Esophagus squamous epithelium (tissue), 5 donors: ENCODE measurements around the gene TIE1. TPM values are rescaled to one million over a fixed set of nuclear protein-coding genes. Genes with fewer than 3 reads are reported as not detected.
A peak's percentile ranks its signal among the peaks of the same experiment; 100 is the strongest.

Experiments used
- DNase-seq: peaks from one replicate; lab custom pipeline; 2025; lab: John Stamatoyannopoulos, UW
- H3K27ac ChIP-seq, 4 donors: fragments of 200-600 bp; sonication (generic); one replicate each; pipeline ENCODE4 v1.5.1; 2016 to 2019; ENCODE audit warnings: mild to moderate bottlenecking in 1 of 4
- H3K27me3 ChIP-seq, 4 donors: fragments of 200-600 bp; sonication (generic); 1 replicate in 3 of 4; 2 replicates in 1 of 4; pipeline versions ENCODE4 v1.5.1 to v1.6.0; 2017 to 2021; ENCODE audit warnings: antibody characterized with exemption in 1 of 4
- H3K36me3 ChIP-seq, 3 donors: fragments of 200-600 bp; sonication (generic); one replicate each; pipeline ENCODE4 v1.5.1; 2016 to 2019
- H3K4me1 ChIP-seq, 3 donors: fragments of 200-600 bp; sonication (generic); one replicate each; pipeline ENCODE4 v1.5.1; 2017 to 2019
- H3K4me3 ChIP-seq, 4 donors: fragments of 200-600 bp; sonication (generic); 1 replicate in 3 of 4; 2 replicates in 1 of 4; pipeline ENCODE4 v1.5.1; 2016 to 2019; ENCODE audit warnings: mild to moderate bottlenecking in 2 of 4, moderate library complexity in 1 of 4
- H3K9me3 ChIP-seq, 3 donors: fragments of 200-600 bp; sonication (generic); one replicate each; pipeline ENCODE4 v1.5.1; 2016 to 2019
- POLR2A ChIP-seq, 4 donors: fragments of 450-650 bp; IDR thresholded peaks; one replicate each; pipeline ENCODE4 v1.6.1; 2017; ENCODE audit warnings: antibody characterized with exemption in 4 of 4, mild to moderate bottlenecking in 4 of 4, moderate library complexity in 3 of 4
- WGBS, 2 donors: methylation state at CpG; one replicate each; pipeline ENCODE4 v1.1.5; 2018; 5-methylcytosine and 5-hydroxymethylcytosine counted together
- intact Hi-C: fragments of 100-400 bp; cut with DNase I; formaldehyde crosslinking; loops from one replicate; pipeline ENCODE4 v1.15.0; 2022
- total RNA-seq, 4 donors: library from RNA; depleted of rRNA; stranded (reverse); fragments of >200 nt; gene quantifications; one replicate each; pipeline ENCODE4 v1.1.0, GENCODE V29; 2016
- TF ChIP-seq, protein P1 (sequence below), 6 experiments: fragments of 450-650 bp in 4 of 6; fragments of 200-600 bp in 2 of 6; sonication (generic) in 2 of 6; IDR thresholded peaks; one replicate each; pipeline ENCODE4 v1.5.1; 2016 to 2019; ENCODE audit warnings: antibody characterized with exemption in 6 of 6, mild to moderate bottlenecking in 4 of 6, moderate library complexity in 4 of 6
- donor health status: DM: yes; HTN: yes; CAD: no.

Gene TIE1
- total RNA-seq, 4 donors from 2014 or later: 3.1 to 16.6 (median 5.9) TPM

DNA sequence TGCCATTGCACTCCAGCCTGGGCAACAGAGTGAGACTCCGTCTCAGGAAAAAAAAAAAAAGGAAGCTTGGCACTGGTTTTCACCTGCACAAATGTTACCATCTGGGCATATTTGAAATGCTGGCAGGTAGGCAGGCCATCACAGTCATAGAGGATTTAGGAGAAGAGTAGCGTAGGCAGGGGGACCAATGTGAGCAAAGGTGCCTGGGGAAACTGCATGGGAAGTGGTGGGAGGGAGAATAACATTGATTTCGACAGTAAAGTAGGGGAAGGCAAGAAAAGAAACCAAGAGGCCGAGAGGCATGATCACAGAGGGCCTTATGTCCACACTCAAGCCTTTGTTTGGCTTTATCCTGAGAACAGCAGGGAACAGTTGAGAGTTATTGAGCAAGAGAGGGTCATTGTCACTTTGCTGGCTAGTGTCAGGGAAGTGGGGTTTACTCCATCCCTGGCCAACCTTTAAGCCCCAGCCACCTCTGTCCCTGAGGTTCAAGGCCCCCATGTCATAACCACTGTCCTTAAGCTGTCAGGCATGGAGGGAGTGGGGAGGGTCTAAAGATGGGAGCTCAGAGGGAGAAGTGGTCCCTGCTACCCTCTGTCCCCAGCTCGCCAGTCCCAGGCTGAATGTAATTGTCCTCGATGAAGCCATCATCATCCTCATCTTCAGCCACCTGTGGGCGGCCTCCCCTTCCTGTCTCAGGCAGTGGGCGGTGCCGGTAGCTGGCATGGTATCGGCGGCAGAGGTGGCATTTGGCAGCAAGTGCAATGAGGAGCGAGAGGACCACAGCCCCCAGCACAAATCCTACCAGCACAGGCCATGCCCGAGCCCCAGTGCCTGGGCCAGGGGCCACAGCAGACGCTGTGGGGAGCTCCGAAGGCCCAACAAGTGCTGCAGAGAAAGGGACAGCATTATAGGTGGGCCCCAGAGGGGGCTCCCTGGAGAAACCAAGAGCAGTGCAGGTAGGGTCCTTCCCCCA, 18.3 kb upstream of the TIE1 start:
- no peak overlapping the region for H3K4me3 ChIP-seq
- H3K9me3 ChIP-seq: no peaks in the 10 kb centered on the region
- peaks cover 0 to 21% (median 3%) of the 10 kb centered on the region in 3 donors for H3K4me1 ChIP-seq
- intact Hi-C loops: no loop called here
- DNase-seq: no peak
- H3K36me3 ChIP-seq: peaks cover 0 to 19% (median 0%) of the 10 kb centered on the region in 3 donors
- TF ChIP-seq, protein P1, sequence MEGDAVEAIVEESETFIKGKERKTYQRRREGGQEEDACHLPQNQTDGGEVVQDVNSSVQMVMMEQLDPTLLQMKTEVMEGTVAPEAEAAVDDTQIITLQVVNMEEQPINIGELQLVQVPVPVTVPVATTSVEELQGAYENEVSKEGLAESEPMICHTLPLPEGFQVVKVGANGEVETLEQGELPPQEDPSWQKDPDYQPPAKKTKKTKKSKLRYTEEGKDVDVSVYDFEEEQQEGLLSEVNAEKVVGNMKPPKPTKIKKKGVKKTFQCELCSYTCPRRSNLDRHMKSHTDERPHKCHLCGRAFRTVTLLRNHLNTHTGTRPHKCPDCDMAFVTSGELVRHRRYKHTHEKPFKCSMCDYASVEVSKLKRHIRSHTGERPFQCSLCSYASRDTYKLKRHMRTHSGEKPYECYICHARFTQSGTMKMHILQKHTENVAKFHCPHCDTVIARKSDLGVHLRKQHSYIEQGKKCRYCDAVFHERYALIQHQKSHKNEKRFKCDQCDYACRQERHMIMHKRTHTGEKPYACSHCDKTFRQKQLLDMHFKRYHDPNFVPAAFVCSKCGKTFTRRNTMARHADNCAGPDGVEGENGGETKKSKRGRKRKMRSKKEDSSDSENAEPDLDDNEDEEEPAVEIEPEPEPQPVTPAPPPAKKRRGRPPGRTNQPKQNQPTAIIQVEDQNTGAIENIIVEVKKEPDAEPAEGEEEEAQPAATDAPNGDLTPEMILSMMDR (IDR thresholded peaks at IDR 0.05): no peak
- no peak for TF ChIP-seq POLR2A (IDR thresholded peaks at IDR 0.05)
- H3K27me3 ChIP-seq: no peaks in the 10 kb centered on the region
- WGBS, 2 donors: 84 to 88% methylated on average over 4 of the region's 15 CpGs
- H3K27ac ChIP-seq: no peak overlapping the region

DNA sequence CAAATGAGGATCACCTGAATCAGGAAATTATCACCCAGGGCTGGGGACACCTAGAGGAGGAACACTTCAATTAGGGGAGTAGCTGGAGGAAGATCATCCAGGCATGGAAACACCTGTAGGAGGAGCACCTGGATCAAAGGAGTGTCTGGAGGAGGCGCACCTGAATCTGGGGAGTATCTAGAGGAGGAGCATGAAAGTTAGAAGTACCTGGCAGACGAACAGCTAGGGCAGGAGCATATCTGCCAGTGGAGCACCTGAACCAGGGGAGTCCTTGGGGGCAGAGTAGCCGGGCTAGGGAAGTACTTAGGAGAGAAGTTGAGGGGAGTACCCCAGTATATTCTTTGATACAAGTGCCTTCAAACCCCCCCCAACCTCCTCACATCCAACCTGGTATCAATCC, 16.7 kb upstream of the TIE1 start:
- Histone ChIP-seq H3K27me3 (no peaks in the 10 kb centered on the region), H3K27ac (peak overlapping the region in 1 of 4 donors; percentile 71), H3K4me1 (peaks cover 0 to 21% (median 3%) of the 10 kb centered on the region in 3 donors), H3K36me3 (peaks cover 0 to 19% (median 0%) of the 10 kb centered on the region in 3 donors), H3K4me3 (no peak overlapping the region), H3K9me3 (no peaks in the 10 kb centered on the region)
- DNase-seq: no peak
- intact Hi-C loops: no loop called here
- 70 to 88% methylated on average over 3 of the region's 3 CpGs for WGBS, 2 donors
- no peak for TF ChIP-seq POLR2A (IDR thresholded peaks at IDR 0.05)
- TF ChIP-seq, protein P1 (IDR thresholded peaks at IDR 0.05): peak in 1 of 6 experiments; percentile 27

DNA sequence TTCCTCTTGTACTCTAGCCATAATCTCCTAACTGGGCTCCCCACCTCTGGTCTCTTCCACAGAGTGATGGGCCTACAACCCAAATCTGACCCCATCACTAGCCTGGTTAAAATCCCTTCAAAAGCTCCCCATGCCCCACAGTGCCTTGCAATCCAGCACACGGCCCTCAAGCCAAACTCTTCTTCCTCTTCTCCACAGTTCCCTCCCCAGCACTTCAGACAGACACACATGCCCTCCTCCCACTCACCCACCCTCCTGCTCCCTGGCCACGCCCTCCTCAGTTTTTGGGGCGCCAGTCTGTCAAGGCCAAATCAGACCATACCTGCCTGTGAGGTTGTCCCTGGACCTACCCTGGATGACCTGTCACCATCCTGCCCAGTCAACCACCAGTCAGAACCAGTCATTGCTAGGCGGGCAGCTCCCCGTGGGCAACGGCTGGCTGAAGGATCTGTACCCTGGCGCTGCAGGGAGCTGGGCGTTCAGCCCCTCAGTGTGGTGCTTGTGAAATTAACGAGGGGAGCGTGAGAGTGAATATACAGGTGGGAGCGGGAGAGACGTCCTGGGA, 16.2 kb upstream of the TIE1 start:
- Histone ChIP-seq H3K27me3 (no peaks in the 10 kb centered on the region), H3K4me3 (peak overlapping the region; percentile 28 to 63 (median 49)), H3K36me3 (peaks cover 0 to 13% (median 0%) of the 10 kb centered on the region in 3 donors), H3K27ac (peak overlapping the region; percentile 11 to 82 (median 72)), H3K9me3 (no peaks in the 10 kb centered on the region), H3K4me1 (peaks cover 0 to 21% (median 3%) of the 10 kb centered on the region in 3 donors)
- intact Hi-C loops: no loop called here
- DNase-seq: no peak
- no peak for TF ChIP-seq POLR2A (IDR thresholded peaks at IDR 0.05)
- TF ChIP-seq, protein P1 (IDR thresholded peaks at IDR 0.05): no peak
- 62 to 64% methylated on average over 9 to 11 of the region's 12 CpGs for WGBS, 2 donors

DNA sequence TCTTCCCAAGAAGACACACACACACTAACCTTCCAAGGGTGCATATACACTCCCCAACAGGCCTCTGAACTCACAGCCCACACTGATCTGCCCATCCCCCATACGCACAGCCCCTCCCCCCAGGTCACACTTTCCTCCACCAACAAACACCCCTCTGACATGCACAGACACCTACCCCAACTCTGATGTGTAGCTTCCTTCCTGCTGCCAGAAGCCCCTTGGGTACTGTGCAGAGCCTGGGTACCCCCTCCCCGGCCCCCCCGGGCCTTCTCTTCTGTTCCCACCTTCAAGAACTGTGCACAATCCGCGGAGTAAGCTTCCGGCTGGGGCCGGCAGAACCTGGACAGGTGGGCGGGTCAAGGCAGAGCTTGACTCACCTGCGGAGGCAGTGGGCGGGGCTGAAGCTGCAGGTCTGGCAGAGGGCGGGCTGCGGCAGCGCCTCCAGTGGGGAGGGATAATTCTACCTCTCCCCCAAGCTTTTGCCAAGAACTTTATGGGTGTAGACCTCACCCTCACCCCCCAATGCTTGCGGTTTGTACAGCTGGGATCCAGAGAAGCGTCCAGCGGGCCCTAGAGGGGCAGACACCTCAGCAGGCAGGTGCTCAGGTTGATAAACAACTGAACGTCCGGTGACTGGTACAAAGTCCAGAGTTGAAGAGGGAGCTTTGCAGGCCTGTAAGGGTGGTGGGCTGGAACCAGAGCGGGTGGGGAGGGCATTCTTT, 15.4 kb upstream of the TIE1 start, which contains the start of gene C1orf210:
C1orf210 (minus strand) TSS at position 313 of the 722 bp plus-strand sequence. CDS start 2,311 bp downstream, outside the sequence.
- no peak for TF ChIP-seq POLR2A (IDR thresholded peaks at IDR 0.05)
- TF ChIP-seq, protein P1 (IDR thresholded peaks at IDR 0.05): peak in 5 of 6 experiments; percentile 31 to 72 (median 52)
- intact Hi-C loops: no loop called here
- Histone ChIP-seq H3K4me3 (peak within 1 kb of the TSS; percentile 28 to 63 (median 49)), H3K9me3 (no peaks in the 10 kb centered on the region), H3K36me3 (peaks cover 0 to 11% (median 0%) of the 10 kb centered on the region in 3 donors), H3K4me1 (peaks cover 0 to 21% (median 3%) of the 10 kb centered on the region in 3 donors), H3K27ac (peak within 1 kb of the TSS; percentile 11 to 82 (median 72)), H3K27me3 (no peaks in the 10 kb centered on the region)
- WGBS, 2 donors: 11 to 23% methylated on average over 2 of the region's 19 CpGs
- DNase-seq: no peak
